SK-N-SH (cell line): ENCODE measurements around the gene RCAN2. TPM values are rescaled to one million over a fixed set of nuclear protein-coding genes. Genes with fewer than 3 reads are reported as not detected.

Experiments
- CTCF ChIA-PET: fragments of 300-600, 350-600 bp; formaldehyde crosslinking; extraction: SDS; loops from one replicate; lab custom pipeline; 2021; lab: Yijun Ruan, JAX
- POLR2A ChIA-PET: fragments of 350-600 bp; sonication (Branson Sonifier 250); formaldehyde crosslinking; extraction: SDS; loops from one replicate; lab custom pipeline; 2020; ENCODE audit warnings: antibody characterized with exemption, inconsistent platforms; lab: Yijun Ruan, JAX
- DNase-seq: peaks from one replicate; pipeline ENCODE4 v3.0.0; 2012
- H2AFZ ChIP-seq: fragments of 200-600 bp; sonication (generic); 2 replicates; pipeline ENCODE4 v1.8.1; 2016; ENCODE audit warnings: antibody characterized with exemption, mild to moderate bottlenecking, low read depth
- H3F3A ChIP-seq: fragments of 200-600 bp; sonication (generic); replicated peaks from 2 replicates; pipeline ENCODE3; 2016; ENCODE audit warnings: antibody characterized with exemption, mild to moderate bottlenecking; ENCODE audit not compliant: insufficient read depth
- H3K27ac ChIP-seq, 2 experiments: fragments of 200-500 bp in 1 of 2; fragments of 200-600 bp in 1 of 2; sonication (Bioruptor generic) in 1 of 2; sonication (generic), shearing (Covaris generic) in 1 of 2; 2 replicates each; pipeline versions ENCODE4 v1.5.1 to v1.6.1; 2014 to 2016; ENCODE audit warnings: low read depth in 2 of 2, inconsistent platforms in 1 of 2, low read length in 1 of 2, mild to moderate bottlenecking in 1 of 2, mixed read lengths in 1 of 2
- H3K27me3 ChIP-seq: fragments of 200-600 bp; sonication (generic), shearing (Covaris generic); 2 replicates; pipeline ENCODE4 v1.6.1; 2016; ENCODE audit warnings: mixed run types; ENCODE audit not compliant: insufficient read depth
- H3K36me3 ChIP-seq, 2 experiments: fragments of 200-500 bp in 1 of 2; fragments of 200-600 bp in 1 of 2; sonication (Bioruptor generic) in 1 of 2; sonication (generic) in 1 of 2; replicated peaks in 1 of 2; 2 replicates each; pipeline versions ENCODE3 to v1.5.1; 2014 to 2016; ENCODE audit warnings: low read length in 1 of 2, mild to moderate bottlenecking in 1 of 2; ENCODE audit not compliant: insufficient read depth in 2 of 2, control insufficient read depth in 1 of 2
- H3K4me1 ChIP-seq, 2 experiments: fragments of 200-500 bp in 1 of 2; fragments of 200-600 bp in 1 of 2; sonication (Bioruptor generic) in 1 of 2; sonication (generic), shearing (Covaris generic) in 1 of 2; 2 replicates each; pipeline versions ENCODE4 v1.5.1 to v1.6.1; 2014 to 2016; ENCODE audit warnings: low read depth in 1 of 2, low read length in 1 of 2, mixed run types in 1 of 2; ENCODE audit not compliant: insufficient read depth in 2 of 2, control insufficient read depth in 1 of 2
- H3K4me2 ChIP-seq: fragments of 200-600 bp; sonication (generic), shearing (Covaris generic); 2 replicates; pipeline ENCODE4 v1.6.1; 2017; ENCODE audit warnings: mixed run types
- H3K4me3 ChIP-seq, 2 experiments: fragments of 200-500 bp in 1 of 2; fragments of 200-600 bp in 1 of 2; sonication (Bioruptor generic) in 1 of 2; sonication (generic), shearing (Covaris generic) in 1 of 2; 2 replicates each; pipeline versions ENCODE4 v1.5.1 to v1.8.1; 2014 to 2016; ENCODE audit warnings: low read depth in 2 of 2, inconsistent platforms in 1 of 2, low read length in 1 of 2, mild to moderate bottlenecking in 1 of 2, mixed read lengths in 1 of 2, moderate library complexity in 1 of 2
- H3K79me2 ChIP-seq: fragments of 200-600 bp; sonication (generic); 2 replicates; pipeline ENCODE4 v1.8.1; 2017; ENCODE audit warnings: mild to moderate bottlenecking; ENCODE audit not compliant: insufficient read depth
- H3K9ac ChIP-seq: fragments of 200-600 bp; sonication (generic); 2 replicates; pipeline ENCODE4 v1.6.1; 2017; ENCODE audit warnings: mixed run types
- H3K9me2 ChIP-seq: fragments of 200-600 bp; sonication (generic); 2 replicates; pipeline ENCODE4 v1.6.1; 2017; ENCODE audit warnings: mixed run types
- H3K9me3 ChIP-seq: fragments of 200-600 bp; sonication (generic); 2 replicates; pipeline ENCODE4 v1.6.1; 2017; ENCODE audit warnings: mixed run types, mild to moderate bottlenecking, moderate library complexity
- H4K20me1 ChIP-seq: fragments of 200-600 bp; sonication (generic); 2 replicates; pipeline ENCODE4 v1.6.1; 2017; ENCODE audit warnings: mild to moderate bottlenecking, mixed run types; ENCODE audit not compliant: insufficient read depth
- EP300 ChIP-seq, 2 experiments: IDR thresholded peaks; 2 replicates each; pipeline versions ENCODE4 v1.4.0 to v1.6.1; 2012; ENCODE audit warnings: borderline replicate concordance in 1 of 2, low read depth in 1 of 2, low read length in 1 of 2
- FOSL2 ChIP-seq: IDR thresholded peaks from 2 replicates; pipeline ENCODE4 v1.4.0; 2012; ENCODE audit warnings: low read depth, mild to moderate bottlenecking, moderate library complexity, borderline replicate concordance
- FOXJ3 ChIP-seq: sonication (generic); formaldehyde crosslinking; IDR thresholded peaks from 2 replicates; pipeline ENCODE4 v1.5.1; 2020; ENCODE audit warnings: mild to moderate bottlenecking, missing genetic modification reagents
- GABPA ChIP-seq: IDR thresholded peaks from 2 replicates; pipeline ENCODE4 v1.4.0; 2012; ENCODE audit warnings: low read depth, mild to moderate bottlenecking
- GATA2 ChIP-seq: sonication (generic); formaldehyde crosslinking; IDR thresholded peaks from 2 replicates; pipeline ENCODE4 v1.5.0; 2020; ENCODE audit warnings: mild to moderate bottlenecking, missing genetic modification reagents
- JUND ChIP-seq: IDR thresholded peaks from 2 replicates; pipeline ENCODE4 v1.4.0; 2012
- MEF2A ChIP-seq: IDR thresholded peaks from 2 replicates; pipeline ENCODE4 v1.4.0; 2012; ENCODE audit warnings: low read depth, borderline replicate concordance
- MXI1 ChIP-seq: IDR thresholded peaks from 2 replicates; pipeline ENCODE4 v1.6.1; 2012; ENCODE audit warnings: mild to moderate bottlenecking, low read depth, low read length, improper control_type of control experiment
- NFIC ChIP-seq: IDR thresholded peaks from 2 replicates; pipeline ENCODE4 v1.4.0; 2012; ENCODE audit warnings: borderline replicate concordance
- RAD21 ChIP-seq: IDR thresholded peaks from 2 replicates; pipeline ENCODE4 v1.6.1; 2012; ENCODE audit warnings: mild to moderate bottlenecking, low read length
- RCOR1 ChIP-seq: fragments of 150-350 bp; IDR thresholded peaks from 2 replicates; pipeline ENCODE4 v1.6.1; 2017; ENCODE audit warnings: antibody characterized with exemption, low read length
- RFX5 ChIP-seq: IDR thresholded peaks from 2 replicates; pipeline ENCODE4 v1.6.1; 2012; ENCODE audit warnings: mild to moderate bottlenecking, improper control_type of control experiment, low read length
- SIN3A ChIP-seq: IDR thresholded peaks from 2 replicates; pipeline ENCODE4 v1.6.1; 2012; ENCODE audit warnings: low read depth, mild to moderate bottlenecking, low read length, moderate library complexity, borderline replicate concordance
- SMC3 ChIP-seq: IDR thresholded peaks from 2 replicates; pipeline ENCODE4 v1.6.1; 2012; ENCODE audit warnings: low read depth, low read length, improper control_type of control experiment
- TAF1 ChIP-seq: IDR thresholded peaks from 2 replicates; pipeline ENCODE4 v1.6.1; 2012; ENCODE audit warnings: low read depth, mild to moderate bottlenecking, low read length, moderate library complexity, borderline replicate concordance
- TCF12 ChIP-seq: IDR thresholded peaks from 2 replicates; pipeline ENCODE4 v1.4.0; 2012
- YY1 ChIP-seq: IDR thresholded peaks from 2 replicates; pipeline ENCODE4 v1.4.0; 2012; ENCODE audit warnings: low read depth, mild to moderate bottlenecking
- WGBS: methylation state at CpG from one replicate; pipeline ENCODE4 v1.1.6; 2017; ENCODE audit warnings: low lambda C conversion rate; 5-methylcytosine and 5-hydroxymethylcytosine counted together
- polyA plus RNA-seq, 3 experiments: library from polyadenylated mRNA; depleted of rRNA; stranded (reverse); fragments of >200 nt; gene quantifications; 2 replicates each; pipeline ENCODE4 v1.2.3, GENCODE V29; 2012
- TF ChIP-seq, protein P1 (sequence below): fragments of 150-350 bp; IDR thresholded peaks from 2 replicates; pipeline ENCODE4 v1.6.1; 2016; ENCODE audit warnings: mild to moderate bottlenecking, low read depth, low read length
- TF ChIP-seq, protein P2 (sequence below): IDR thresholded peaks from 2 replicates; pipeline ENCODE4 v1.4.0; 2012; ENCODE audit warnings: low read depth
- TF ChIP-seq, protein P3 (sequence below): IDR thresholded peaks from 2 replicates; pipeline ENCODE4 v1.4.0; 2012; ENCODE audit warnings: low read depth, borderline replicate concordance

Gene RCAN2
- polyA plus RNA-seq, 1 of the 3 experiments (the other 2 are of a cell fraction) = not detected

DNA sequence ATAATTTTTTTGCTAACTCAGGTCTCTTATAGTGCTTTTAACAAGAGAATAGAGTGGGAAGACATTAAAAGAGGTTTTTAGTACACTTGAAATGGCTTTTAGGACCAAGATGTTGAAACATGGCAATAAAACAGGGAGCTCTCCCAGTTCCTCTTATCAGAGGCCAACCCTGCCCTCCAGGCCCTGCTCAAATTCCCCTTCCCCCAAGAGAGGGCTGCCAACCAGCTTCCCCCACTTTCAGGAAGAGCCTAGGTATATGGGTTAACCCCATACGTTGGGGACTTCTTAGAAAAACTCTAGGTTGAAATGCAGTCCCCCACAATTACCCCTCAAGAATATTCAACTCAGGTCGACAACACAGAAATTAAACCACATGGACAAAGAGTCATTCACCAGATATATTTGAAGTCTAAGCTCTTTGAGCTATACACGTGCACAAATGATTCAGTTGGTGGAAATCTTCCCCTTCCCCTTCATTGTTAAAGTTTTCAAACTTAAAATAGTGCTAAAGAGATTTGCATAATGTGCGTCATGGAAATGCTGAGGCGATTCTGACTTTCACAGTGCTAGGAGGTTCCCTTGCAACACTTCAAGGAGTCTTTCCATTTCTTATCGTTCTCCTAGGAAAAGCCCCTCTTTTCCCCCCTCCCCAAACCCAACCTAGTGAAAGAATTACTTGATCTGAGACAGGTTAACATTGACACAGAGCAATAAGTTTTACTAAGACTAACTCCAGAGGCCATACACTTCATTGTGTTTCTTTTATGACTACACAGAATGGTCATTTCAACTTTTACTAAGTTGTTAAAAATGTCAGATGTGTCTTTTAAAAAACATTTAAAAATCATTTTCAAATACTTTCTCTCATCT, 270.7 kb downstream of the RCAN2 start:
- no peak overlapping the region for H3K4me2 ChIP-seq
- 0% methylated on average over 6 of the region's 6 CpGs for whole genome bisulfite sequencing
- no peaks in the 10 kb centered on the region for H3K9me2 ChIP-seq
- ChIA-PET POLR2A (no interaction called here), CTCF (interaction anchor here (0.9 to 3.4 kb wide), 6 partner anchors 130 to 1745 kb away, joined by 3 to 17 read pairs (median 3); no protein-coding TSS in a partner anchor)
- DNase-seq = no peak
- no peak overlapping the region; a peak in 1 of 4 replicates for H3K4me3 ChIP-seq
- no peaks in the 10 kb centered on the region for H4K20me1 ChIP-seq
- H3K9me3 ChIP-seq = no peaks in the 10 kb centered on the region
- no peaks in the 10 kb centered on the region for H3K4me1 ChIP-seq
- no peaks in the 10 kb centered on the region for H3K79me2 ChIP-seq
- H3K27ac ChIP-seq = no peak overlapping the region
- no peak for TF ChIP-seq RFX5
- TF ChIP-seq TCF12 = no peak
- no peak for TF ChIP-seq TAF1
- TF ChIP-seq NFIC = no peak
- TF ChIP-seq RCOR1 = no peak
- no peak for TF ChIP-seq RAD21
- TF ChIP-seq GABPA = no peak
- TF ChIP-seq SIN3A = no peak
- TF ChIP-seq FOSL2 = no peak
- H3K36me3 ChIP-seq = no peaks in the 10 kb centered on the region
- H2AFZ ChIP-seq = no peak overlapping the region
- no peak overlapping the region for H3K9ac ChIP-seq
- no peaks in the 10 kb centered on the region for H3F3A ChIP-seq
- H3K27me3 ChIP-seq = peaks cover 11% of the 10 kb centered on the region; the same call in 1 of the 2 replicates

DNA sequence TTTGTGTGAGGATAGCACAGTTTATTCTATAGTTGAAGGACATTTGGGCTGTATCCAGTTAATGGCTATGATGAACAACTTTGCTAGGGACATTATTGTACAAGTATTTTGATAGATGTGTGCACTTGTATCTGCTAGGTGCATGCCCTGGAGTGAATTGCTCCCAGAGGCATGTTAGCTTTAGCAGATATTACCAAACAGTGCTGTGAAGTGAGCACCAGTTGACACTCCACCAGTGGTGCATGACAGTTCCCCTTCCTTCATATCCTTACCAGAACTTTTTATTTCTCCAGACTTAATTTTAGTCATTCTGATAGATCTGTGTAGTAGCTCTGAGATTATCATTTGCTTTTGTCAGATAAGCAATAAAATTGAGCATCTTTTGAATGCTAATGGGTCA, 271.6 kb downstream of the RCAN2 start:
- no peaks in the 10 kb centered on the region for H3K36me3 ChIP-seq
- H3K27me3 ChIP-seq = peaks cover 11% of the 10 kb centered on the region; the same call in 1 of the 2 replicates
- POLR2A ChIA-PET = no interaction called here
- H3K4me2 ChIP-seq = no peak overlapping the region
- no peak overlapping the region for H3K4me3 ChIP-seq
- no peaks in the 10 kb centered on the region for H3K9me3 ChIP-seq
- H3K9ac ChIP-seq = no peak overlapping the region
- no peaks in the 10 kb centered on the region for H3K9me2 ChIP-seq
- H3K27ac ChIP-seq = no peak overlapping the region
- no peak for DNase-seq
- H3K79me2 ChIP-seq = no peaks in the 10 kb centered on the region
- no peak overlapping the region for H2AFZ ChIP-seq
- H4K20me1 ChIP-seq = no peaks in the 10 kb centered on the region
- H3F3A ChIP-seq = no peaks in the 10 kb centered on the region
- TF ChIP-seq RFX5 (no peak), YY1 (no peak), MEF2A (no peak), SMC3 (no peak), MXI1 (no peak), TAF1 (no peak), GATA2 (CRISPR knock-in tag) (no peak), EP300 (IDR thresholded peaks at IDR 0.05; ENCODE audit: borderline replicate concordance in 1 of 2, low read depth in 1 of 2, low read length in 1 of 2) (no peak), JUND (no peak), FOXJ3 (CRISPR knock-in tag) (no peak)
- TF ChIP-seq, protein P1, sequence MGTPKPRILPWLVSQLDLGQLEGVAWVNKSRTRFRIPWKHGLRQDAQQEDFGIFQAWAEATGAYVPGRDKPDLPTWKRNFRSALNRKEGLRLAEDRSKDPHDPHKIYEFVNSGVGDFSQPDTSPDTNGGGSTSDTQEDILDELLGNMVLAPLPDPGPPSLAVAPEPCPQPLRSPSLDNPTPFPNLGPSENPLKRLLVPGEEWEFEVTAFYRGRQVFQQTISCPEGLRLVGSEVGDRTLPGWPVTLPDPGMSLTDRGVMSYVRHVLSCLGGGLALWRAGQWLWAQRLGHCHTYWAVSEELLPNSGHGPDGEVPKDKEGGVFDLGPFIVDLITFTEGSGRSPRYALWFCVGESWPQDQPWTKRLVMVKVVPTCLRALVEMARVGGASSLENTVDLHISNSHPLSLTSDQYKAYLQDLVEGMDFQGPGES = no peak
- TF ChIP-seq, protein P2, sequence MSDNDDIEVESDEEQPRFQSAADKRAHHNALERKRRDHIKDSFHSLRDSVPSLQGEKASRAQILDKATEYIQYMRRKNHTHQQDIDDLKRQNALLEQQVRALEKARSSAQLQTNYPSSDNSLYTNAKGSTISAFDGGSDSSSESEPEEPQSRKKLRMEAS = no peak
- TF ChIP-seq, protein P3, sequence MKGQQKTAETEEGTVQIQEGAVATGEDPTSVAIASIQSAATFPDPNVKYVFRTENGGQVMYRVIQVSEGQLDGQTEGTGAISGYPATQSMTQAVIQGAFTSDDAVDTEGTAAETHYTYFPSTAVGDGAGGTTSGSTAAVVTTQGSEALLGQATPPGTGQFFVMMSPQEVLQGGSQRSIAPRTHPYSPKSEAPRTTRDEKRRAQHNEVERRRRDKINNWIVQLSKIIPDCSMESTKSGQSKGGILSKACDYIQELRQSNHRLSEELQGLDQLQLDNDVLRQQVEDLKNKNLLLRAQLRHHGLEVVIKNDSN = no peak
- CTCF ChIA-PET = interaction anchor here (0.8 to 3.4 kb wide), 3 partner anchors 129 to 190 kb away, joined by 3 to 17 read pairs (median 3); no protein-coding TSS in a partner anchor
- H3K4me1 ChIP-seq = no peaks in the 10 kb centered on the region
